Retinal pigment epithelial cell (primary cell): ENCODE results near the gene ATP2A1.

Source experiments
- DNase-seq: peaks from one replicate; pipeline ENCODE4 v3.0.0-alpha.2; 2010; ENCODE audit warnings: low read depth
- H3K4me3 ChIP-seq: 2 replicates; pipeline ENCODE4 v1.5.1; 2011; ENCODE audit warnings: mild to moderate bottlenecking, low read length, control low read depth, moderate library complexity
- CTCF ChIP-seq: conservative IDR thresholded peaks from 2 replicates; pipeline ENCODE4 v1.5.1; 2011; ENCODE audit warnings: low read depth, low read length, control low read depth, inconsistent platforms

ATP2A1 gene

GRCh38 chr16:28872952-28873351 is 5.3 kb upstream of the ATP2A1 start:
- H3K4me3 ChIP-seq: no peak overlapping the region
- DNase-seq: no peak
- TF ChIP-seq CTCF: no peak

- no peak overlapping the region for H3K4me3 ChIP-seq
- DNase-seq: no peak
- TF ChIP-seq CTCF: peak; percentile 71
Measured at GRCh38 chr16:28873543-28874201, 4.6 kb upstream of the ATP2A1 start.

GRCh38 chr16:28874406-28874805 is 3.9 kb upstream of the ATP2A1 start:
- H3K4me3 ChIP-seq: no peak overlapping the region
- DNase-seq: no peak
- no peak for TF ChIP-seq CTCF

- peak; percentile 10 for TF ChIP-seq CTCF
- no peak overlapping the region for H3K4me3 ChIP-seq
- DNase-seq: no peak
Measured at GRCh38 chr16:28875134-28876018, 2.9 kb upstream of the ATP2A1 start.

GRCh38 chr16:28876019-28876659 is 2.1 kb upstream of the ATP2A1 start:
- H3K4me3 ChIP-seq: no peak overlapping the region
- no peak for TF ChIP-seq CTCF
- DNase-seq: no peak

GRCh38 chr16:28876973-28877654 is 1.2 kb upstream of the ATP2A1 start:
- no peak for DNase-seq
- TF ChIP-seq CTCF: no peak
- H3K4me3 ChIP-seq: no peak overlapping the region
